ENCODE results near the gene PACRG. TPM values are rescaled to one million over a fixed set of nuclear protein-coding genes. Genes with fewer than 3 reads are reported as not detected.

PACRG gene
- total RNA-seq, 2 donors from 2014 or later, result 2.9 to 63.8 TPM

GRCh38 chr6:163232649-163233048, 504.9 kb downstream of the PACRG start:
- H3K27me3 ChIP-seq (replicated peaks; ENCODE audit: insufficient read depth), result no peaks in the 10 kb centered on the region
- no peak overlapping the region for H3K4me3 ChIP-seq
- no peak for TF ChIP-seq POLR2AphosphoS5 (IDR thresholded peaks at IDR 0.05)
- no peak for TF ChIP-seq CTCF (IDR thresholded peaks at IDR 0.05)
- TF ChIP-seq POLR2A (IDR thresholded peaks at IDR 0.05), result no peak
- DNase-seq (ENCODE audit: low spot score), result no peak
- no peak overlapping the region for H3K27ac ChIP-seq
- WGBS, result 94% methylated on average over 6 of the region's 6 CpGs
- H3K4me1 ChIP-seq (replicated peaks), result no peaks in the 10 kb centered on the region
- intact Hi-C loops (cut with DNase I), result no loop called here
- H3K9me3 ChIP-seq, result no peaks in the 10 kb centered on the region
- no peaks in the 10 kb centered on the region for H3K36me3 ChIP-seq

- Histone ChIP-seq H3K4me1 (replicated peaks) (no peaks in the 10 kb centered on the region), H3K36me3 (no peaks in the 10 kb centered on the region), H3K9me3 (no peaks in the 10 kb centered on the region), H3K27ac (no peak overlapping the region), H3K4me3 (no peak overlapping the region), H3K27me3 (replicated peaks; ENCODE audit: insufficient read depth) (no peaks in the 10 kb centered on the region)
- intact Hi-C loops (cut with DNase I), result no loop called here
- no peak for DNase-seq (ENCODE audit: low spot score)
- TF ChIP-seq POLR2A (IDR thresholded peaks at IDR 0.05) (no peak), POLR2AphosphoS5 (IDR thresholded peaks at IDR 0.05) (no peak), CTCF (IDR thresholded peaks at IDR 0.05) (no peak)
- WGBS, result 91% methylated on average over 2 of the region's 2 CpGs
These were observed 509.3 kb downstream of the PACRG start for GRCh38 chr6:163237110-163237509.

- Histone ChIP-seq H3K4me1 (replicated peaks) (no peaks in the 10 kb centered on the region), H3K4me3 (no peak overlapping the region), H3K9me3 (no peaks in the 10 kb centered on the region), H3K27ac (no peak overlapping the region), H3K36me3 (no peaks in the 10 kb centered on the region), H3K27me3 (replicated peaks; ENCODE audit: insufficient read depth) (no peaks in the 10 kb centered on the region)
- TF ChIP-seq POLR2A (IDR thresholded peaks at IDR 0.05), result no peak
- TF ChIP-seq CTCF (IDR thresholded peaks at IDR 0.05), result no peak
- TF ChIP-seq POLR2AphosphoS5 (IDR thresholded peaks at IDR 0.05), result no peak
- intact Hi-C loops (cut with DNase I), result no loop called here
- WGBS, result 93% methylated on average over 19 of the region's 19 CpGs
- no peak for DNase-seq (ENCODE audit: low spot score)
These were observed 512.0 kb downstream of the PACRG start for GRCh38 chr6:163239572-163240340.

GRCh38 chr6:163240556-163240955, 512.8 kb downstream of the PACRG start:
- no peaks in the 10 kb centered on the region for H3K27me3 ChIP-seq (replicated peaks; ENCODE audit: insufficient read depth)
- 93% methylated on average over 15 of the region's 17 CpGs for WGBS
- no peak for DNase-seq (ENCODE audit: low spot score)
- TF ChIP-seq POLR2AphosphoS5 (IDR thresholded peaks at IDR 0.05) (no peak), CTCF (IDR thresholded peaks at IDR 0.05) (no peak), POLR2A (IDR thresholded peaks at IDR 0.05) (no peak)
- no peaks in the 10 kb centered on the region for H3K36me3 ChIP-seq
- no peaks in the 10 kb centered on the region for H3K4me1 ChIP-seq (replicated peaks)
- H3K9me3 ChIP-seq, result no peaks in the 10 kb centered on the region
- H3K4me3 ChIP-seq, result no peak overlapping the region
- H3K27ac ChIP-seq, result no peak overlapping the region
- intact Hi-C loops (cut with DNase I), result no loop called here

- H3K27me3 ChIP-seq (replicated peaks; ENCODE audit: insufficient read depth), result no peaks in the 10 kb centered on the region
- intact Hi-C loops (cut with DNase I), result no loop called here
- 52% methylated on average over 4 of the region's 4 CpGs for WGBS
- no peak overlapping the region for H3K4me3 ChIP-seq
- H3K27ac ChIP-seq, result no peak overlapping the region
- no peak for DNase-seq (ENCODE audit: low spot score)
- H3K9me3 ChIP-seq, result no peaks in the 10 kb centered on the region
- H3K4me1 ChIP-seq (replicated peaks), result no peaks in the 10 kb centered on the region
- TF ChIP-seq POLR2A (IDR thresholded peaks at IDR 0.05), result no peak
- TF ChIP-seq POLR2AphosphoS5 (IDR thresholded peaks at IDR 0.05), result no peak
- no peak for TF ChIP-seq CTCF (IDR thresholded peaks at IDR 0.05)
- no peaks in the 10 kb centered on the region for H3K36me3 ChIP-seq
These were observed 513.9 kb downstream of the PACRG start for GRCh38 chr6:163241683-163242082.

All from prostate gland (tissue), 2 donors.